Panc1 (cell line): ENCODE data around the gene GPR25. TPM values are rescaled to one million over a fixed set of nuclear protein-coding genes. Genes with fewer than 3 reads are reported as not detected.

Source experiments
- ATAC-seq: fragments of 200-7000 bp; cut with Tn5 transposase; 2 replicates; pipeline ENCODE4 v1.9.1; 2020; ENCODE audit warnings: mild to moderate bottlenecking, moderate library complexity
- BruUV-seq: library from RNA; stranded (reverse); fragments of 400-500 nt; replicated peaks from 2 replicates; lab custom pipeline; 2021; lab: Mats Ljungman, UMichigan
- CTCF ChIA-PET: fragments of 300-600 bp; sonication (Branson Sonifier 250); formaldehyde crosslinking; loops from one replicate; lab custom pipeline; 2022; ENCODE audit warnings: antibody characterized with exemption; lab: Charles Lee
- POLR2A ChIA-PET: fragments of 300-600 bp; sonication (Branson Sonifier 250); formaldehyde crosslinking; loops from one replicate; lab custom pipeline; 2022; ENCODE audit warnings: antibody characterized with exemption; lab: Charles Lee
- DNase-seq: peaks from one replicate; pipeline ENCODE4 v3.0.0-alpha.2; 2010; ENCODE audit warnings: low read depth, low spot score
- H3K27ac ChIP-seq: 2 replicates; pipeline ENCODE4 v1.5.1; 2011; ENCODE audit warnings: mild to moderate bottlenecking, low read length, inconsistent platforms
- H3K27me3 ChIP-seq: fragments of 200-500 bp; sonication (Bioruptor generic); 2 replicates; pipeline ENCODE4 v1.6.0; 2014; ENCODE audit warnings: low read length, inconsistent platforms; ENCODE audit not compliant: control insufficient read depth, insufficient read depth
- H3K36me3 ChIP-seq: fragments of 200-500 bp; sonication (Bioruptor generic); 2 replicates; pipeline ENCODE4 v1.5.1; 2014; ENCODE audit warnings: inconsistent platforms, mild to moderate bottlenecking, low read length, moderate library complexity; ENCODE audit not compliant: control insufficient read depth, insufficient read depth
- H3K4me1 ChIP-seq: 2 replicates; pipeline ENCODE4 v1.5.1; 2011; ENCODE audit warnings: inconsistent platforms, mild to moderate bottlenecking, low read length, moderate library complexity; ENCODE audit not compliant: control insufficient read depth, insufficient read depth
- H3K4me3 ChIP-seq, 2 experiments: 2 replicates each; pipeline ENCODE4 v1.5.1; 2011 to 2012; ENCODE audit warnings: low read depth in 2 of 2, low read length in 2 of 2, mild to moderate bottlenecking in 2 of 2, inconsistent platforms in 1 of 2, moderate library complexity in 1 of 2
- H3K9me3 ChIP-seq: fragments of 200-500 bp; sonication (Bioruptor generic); 2 replicates; pipeline ENCODE4 v1.5.1; 2014; ENCODE audit warnings: low read depth, mild to moderate bottlenecking, inconsistent platforms, low read length, moderate library complexity; ENCODE audit not compliant: control insufficient read depth, insufficient read depth
- CTCF ChIP-seq: fragments of 450-650 bp; IDR thresholded peaks from 2 replicates; pipeline ENCODE4 v1.5.1; 2017; ENCODE audit warnings: mild to moderate bottlenecking
- POLR2AphosphoS5 ChIP-seq: IDR thresholded peaks from 2 replicates; pipeline ENCODE4 v1.6.1; 2012; ENCODE audit warnings: mild to moderate bottlenecking, low read depth, low read length, moderate library complexity
- SIN3A ChIP-seq: IDR thresholded peaks from 2 replicates; pipeline ENCODE4 v1.6.1; 2012; ENCODE audit warnings: low read depth, mild to moderate bottlenecking, low read length, moderate library complexity, borderline replicate concordance; ENCODE audit not compliant: insufficient read depth
- TCF7L2 ChIP-seq: IDR thresholded peaks from 2 replicates; pipeline ENCODE4 v1.6.1; 2011; ENCODE audit warnings: mild to moderate bottlenecking, low read depth, low read length, inconsistent platforms
- in situ Hi-C: cut with HindIII; loops from 2 replicates; pipeline ENCODE4 v1.10.0; 2016; ENCODE audit warnings: low sequenced_read_pairs, low pct_unique_long_range_greater_than_20kb
- intact Hi-C: fragments of 100-400 bp; cut with micrococcal nuclease; formaldehyde crosslinking; loops from one replicate; pipeline ENCODE4 v1.10.0; 2022; ENCODE audit not compliant: unreplicated experiment
- total RNA-seq: library from RNA; stranded (reverse); gene quantifications from one replicate; pipeline ENCODE4 v1.2.1, GENCODE V29; 2021; ENCODE audit not compliant: unreplicated experiment
- TF ChIP-seq, protein P1 (sequence below), 2 experiments: IDR thresholded peaks; 2 replicates each; pipeline ENCODE4 v1.6.1; 2011 to 2012; ENCODE audit warnings: low read depth in 2 of 2, control low read depth in 1 of 2, low read length in 1 of 2, mild to moderate bottlenecking in 1 of 2, moderate library complexity in 1 of 2; ENCODE audit not compliant: insufficient read depth in 1 of 2

The GPR25 gene
- total RNA-seq, 1 experiment from 2014 or later, result not detected

GRCh38 chr1:200918006-200918405, 45.2 kb downstream of the GPR25 start:
- CTCF ChIA-PET, result no interaction called here
- Histone ChIP-seq H3K27me3 (no peaks in the 10 kb centered on the region), H3K9me3 (no peaks in the 10 kb centered on the region), H3K4me1 (no peaks in the 10 kb centered on the region), H3K36me3 (no peaks in the 10 kb centered on the region), H3K4me3 (no peak overlapping the region), H3K27ac (no peak overlapping the region)
- intact Hi-C loops (no loop called here), in situ Hi-C loops (no loop called here)
- no TSS peak for BruUV-seq
- ATAC-seq (no peak), DNase-seq (no peak)
- POLR2A ChIA-PET, result no interaction called here
- TF ChIP-seq, protein P1, sequence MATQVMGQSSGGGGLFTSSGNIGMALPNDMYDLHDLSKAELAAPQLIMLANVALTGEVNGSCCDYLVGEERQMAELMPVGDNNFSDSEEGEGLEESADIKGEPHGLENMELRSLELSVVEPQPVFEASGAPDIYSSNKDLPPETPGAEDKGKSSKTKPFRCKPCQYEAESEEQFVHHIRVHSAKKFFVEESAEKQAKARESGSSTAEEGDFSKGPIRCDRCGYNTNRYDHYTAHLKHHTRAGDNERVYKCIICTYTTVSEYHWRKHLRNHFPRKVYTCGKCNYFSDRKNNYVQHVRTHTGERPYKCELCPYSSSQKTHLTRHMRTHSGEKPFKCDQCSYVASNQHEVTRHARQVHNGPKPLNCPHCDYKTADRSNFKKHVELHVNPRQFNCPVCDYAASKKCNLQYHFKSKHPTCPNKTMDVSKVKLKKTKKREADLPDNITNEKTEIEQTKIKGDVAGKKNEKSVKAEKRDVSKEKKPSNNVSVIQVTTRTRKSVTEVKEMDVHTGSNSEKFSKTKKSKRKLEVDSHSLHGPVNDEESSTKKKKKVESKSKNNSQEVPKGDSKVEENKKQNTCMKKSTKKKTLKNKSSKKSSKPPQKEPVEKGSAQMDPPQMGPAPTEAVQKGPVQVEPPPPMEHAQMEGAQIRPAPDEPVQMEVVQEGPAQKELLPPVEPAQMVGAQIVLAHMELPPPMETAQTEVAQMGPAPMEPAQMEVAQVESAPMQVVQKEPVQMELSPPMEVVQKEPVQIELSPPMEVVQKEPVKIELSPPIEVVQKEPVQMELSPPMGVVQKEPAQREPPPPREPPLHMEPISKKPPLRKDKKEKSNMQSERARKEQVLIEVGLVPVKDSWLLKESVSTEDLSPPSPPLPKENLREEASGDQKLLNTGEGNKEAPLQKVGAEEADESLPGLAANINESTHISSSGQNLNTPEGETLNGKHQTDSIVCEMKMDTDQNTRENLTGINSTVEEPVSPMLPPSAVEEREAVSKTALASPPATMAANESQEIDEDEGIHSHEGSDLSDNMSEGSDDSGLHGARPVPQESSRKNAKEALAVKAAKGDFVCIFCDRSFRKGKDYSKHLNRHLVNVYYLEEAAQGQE (IDR thresholded peaks at IDR 0.05; ENCODE audit: insufficient read depth in 1 of 2, low read depth in 2 of 2, low read length in 1 of 2), result no peak
- TF ChIP-seq SIN3A (no peak), CTCF (no peak), TCF7L2 (no peak), POLR2AphosphoS5 (no peak)

- Histone ChIP-seq H3K27ac (no peak overlapping the region), H3K27me3 (no peaks in the 10 kb centered on the region), H3K4me3 (no peak overlapping the region), H3K9me3 (no peaks in the 10 kb centered on the region), H3K4me1 (no peaks in the 10 kb centered on the region), H3K36me3 (no peaks in the 10 kb centered on the region)
- intact Hi-C loops, result no loop called here
- DNase-seq (no peak), ATAC-seq (no peak)
- no TSS peak for BruUV-seq
- POLR2A ChIA-PET, result no interaction called here
- in situ Hi-C loops, result no loop called here
- TF ChIP-seq CTCF, result no peak
- TF ChIP-seq POLR2AphosphoS5, result no peak
- CTCF ChIA-PET, result no interaction called here
Observed at GRCh38 chr1:200919386-200919785, 46.6 kb downstream of the GPR25 start.
